HepG2 (cell line): ENCODE results near the gene PDXDC1. TPM values are rescaled to one million over a fixed set of nuclear protein-coding genes. Genes with fewer than 3 reads are reported as not detected.
"Not testable (repeated sequence)": the region's sequence is repeated elsewhere in the genome, so short reads cannot be mapped to it uniquely, and the experiment has no call there.

ENCODE experiments used
- EEA1 ChIP-seq: sonication (generic); formaldehyde crosslinking; IDR thresholded peaks from 2 replicates; pipeline ENCODE4 v1.5.1; 2020; ENCODE audit warnings: mild to moderate bottlenecking, missing genetic modification reagents, borderline replicate concordance
- ELF4 ChIP-seq: sonication (generic); formaldehyde crosslinking; IDR thresholded peaks from 2 replicates; pipeline ENCODE4 v1.5.0; 2020; ENCODE audit warnings: missing genetic modification reagents, mild to moderate bottlenecking, moderate library complexity, borderline replicate concordance
- GZF1 ChIP-seq: sonication (generic); formaldehyde crosslinking; IDR thresholded peaks from 2 replicates; pipeline ENCODE4 v1.5.1; 2020; ENCODE audit warnings: mild to moderate bottlenecking, missing genetic modification reagents
- MIER3 ChIP-seq: IDR thresholded peaks from 2 replicates; pipeline ENCODE4 v1.6.1; 2016; ENCODE audit warnings: missing compliant biosample characterization, borderline replicate concordance
- RFX5 ChIP-seq: IDR thresholded peaks from 2 replicates; pipeline ENCODE4 v1.6.1; 2011; ENCODE audit warnings: low read depth, low read length, improper control_type of control experiment
- SOX6 ChIP-seq, 2 experiments: fragments of 450-650 bp in 1 of 2; sonication (generic) in 1 of 2; formaldehyde crosslinking in 1 of 2; IDR thresholded peaks; 2 replicates each; pipeline versions ENCODE4 v1.4.0 to v1.6.1; 2017 to 2020; ENCODE audit warnings: antibody characterized with exemption in 1 of 2, mild to moderate bottlenecking in 1 of 2, missing genetic modification reagents in 1 of 2
- TARDBP ChIP-seq: sonication (generic); formaldehyde crosslinking; IDR thresholded peaks from 2 replicates; pipeline ENCODE4 v1.8.0; 2022; ENCODE audit warnings: mild to moderate bottlenecking, missing genetic modification reagents
- U2AF1 ChIP-seq: fragments of 200-400 bp; formaldehyde crosslinking; optimal IDR thresholded peaks from 2 replicates; pipeline ENCODE3; 2017; ENCODE audit warnings: mild to moderate bottlenecking, low read depth, low read length
- ZNF367 ChIP-seq: sonication (generic); formaldehyde crosslinking; IDR thresholded peaks from 2 replicates; pipeline ENCODE4 v1.4.0; 2020; ENCODE audit warnings: missing genetic modification reagents, borderline replicate concordance
- ZNF446 ChIP-seq: sonication (generic); formaldehyde crosslinking; IDR thresholded peaks from 2 replicates; pipeline ENCODE4 v1.5.0; 2020; ENCODE audit warnings: mild to moderate bottlenecking, missing genetic modification reagents
- polyA plus RNA-seq, 8 experiments: library from polyadenylated mRNA; depleted of rRNA in 3 of 8; stranded (reverse) in 7 of 8; unstranded in 1 of 8; fragments of >200 nt; fragmentation: Illumina TruSeq in 4 of 8; extraction: Trizol in 4 of 8; gene quantifications; 2 replicates each; pipeline versions ENCODE4 v1.2.1 to v1.2.3, GENCODE V29; 2011 to 2016; ENCODE audit warnings: low read depth in 4 of 8, missing spikeins in 1 of 8, mixed read lengths in 1 of 8; ENCODE audit not compliant: insufficient read depth in 1 of 8
- total RNA-seq, 5 experiments: library from RNA; depleted of rRNA; stranded (reverse); fragments of >200 nt; fragmentation: Illumina TruSeq; extraction: Trizol; gene quantifications; 2 replicates each; pipeline ENCODE4 v1.2.3, GENCODE V29; 2016; ENCODE audit warnings: low read depth in 1 of 5
- TF ChIP-seq, protein P1 (sequence below): sonication (generic); formaldehyde crosslinking; IDR thresholded peaks from 2 replicates; pipeline ENCODE4 v1.4.0; 2020; ENCODE audit warnings: missing genetic modification reagents, borderline replicate concordance
- TF ChIP-seq, protein P2 (sequence below): sonication (generic); formaldehyde crosslinking; IDR thresholded peaks from 2 replicates; pipeline ENCODE4 v1.4.0; 2020; ENCODE audit warnings: missing genetic modification reagents
- TF ChIP-seq, protein P3 (sequence below): sonication (generic); formaldehyde crosslinking; IDR thresholded peaks from 2 replicates; pipeline ENCODE4 v1.4.0; 2020; ENCODE audit warnings: missing genetic modification reagents
- TF ChIP-seq, protein P4 (sequence below): sonication (generic); formaldehyde crosslinking; IDR thresholded peaks from 2 replicates; pipeline ENCODE4 v1.5.0; 2020; ENCODE audit warnings: missing genetic modification reagents
- TF ChIP-seq, protein P5 (sequence below): IDR thresholded peaks from 2 replicates; pipeline ENCODE4 v1.6.1; 2016
- TF ChIP-seq, protein P6 (sequence below): sonication (generic); formaldehyde crosslinking; IDR thresholded peaks from 2 replicates; pipeline ENCODE4 v1.4.0; 2020; ENCODE audit warnings: low read depth, mild to moderate bottlenecking, missing genetic modification reagents

The PDXDC1 gene
- total and polyA plus RNA-seq, 2 of the 13 experiments (the other 11 are each of a cell fraction or from before 2014, with no cell fraction given): 133 to 169 TPM

DNA sequence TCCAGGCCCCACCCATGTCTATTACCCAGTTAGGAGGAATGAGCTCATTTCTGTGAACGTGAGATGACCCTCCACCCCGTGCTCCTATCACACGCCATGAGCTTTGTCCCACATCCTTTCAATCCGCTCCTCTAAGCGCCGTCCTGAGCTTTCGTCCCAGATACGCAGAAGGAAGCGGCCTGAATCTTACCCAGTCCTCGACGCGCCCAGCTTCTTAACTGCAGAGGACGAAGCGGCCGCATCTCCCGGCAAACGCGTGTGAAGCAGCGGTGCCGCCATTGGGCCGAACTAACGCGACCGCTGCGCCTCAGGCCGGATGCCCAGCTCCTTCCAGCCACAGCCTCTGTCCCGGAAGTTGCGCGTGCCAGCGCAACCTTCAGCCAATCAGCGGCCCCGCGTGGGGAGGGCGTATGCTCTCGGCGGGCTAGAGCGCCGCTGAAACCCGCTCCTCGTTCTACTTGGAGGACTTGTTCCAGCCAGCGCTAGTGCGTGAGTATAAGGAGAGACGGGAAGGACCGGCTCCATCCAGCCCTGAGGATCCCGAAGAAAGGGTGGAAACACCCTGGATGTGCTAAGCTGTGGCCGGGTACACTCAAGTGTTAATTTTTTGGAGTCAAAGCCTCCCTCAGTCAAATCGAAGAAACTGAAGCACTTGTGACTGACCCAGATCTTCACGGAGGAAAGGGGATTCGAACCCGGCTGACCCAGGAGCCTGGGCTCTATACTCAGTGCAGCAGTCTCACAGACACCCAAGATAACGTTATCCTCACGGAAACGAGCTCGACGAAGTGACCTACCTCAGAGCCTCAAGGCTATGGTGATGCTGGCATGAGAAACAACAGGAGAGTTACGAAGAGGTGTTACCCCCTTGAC lies 119.4 kb downstream of the PDXDC1 start, which contains the start of gene RRN3 (continued):
- TF ChIP-seq ZNF367 (CRISPR knock-in tag) (0 out of 2 replicates have a peak, but pooled peaks have one; percentile 82), SOX6 (CRISPR knock-in tag; IDR thresholded peaks at IDR 0.05) (peak; percentile 70; the same call in 1 of the 2 replicates), EEA1 (peak; percentile 82; the same call in 1 of the 2 replicates), TARDBP (peak; percentile 99), MIER3 (CRISPR knock-in tag) (peak; percentile 87), ZNF446 (CRISPR knock-in tag) (peak; percentile 6; the same call in 1 of the 2 replicates), U2AF1 (peak; percentile 97), GZF1 (CRISPR knock-in tag) (peak; percentile 73), RFX5 (peak; percentile 69; the same call in 1 of the 2 replicates), ELF4 (CRISPR knock-in tag) (peak; percentile 89; the same call in 1 of the 2 replicates)
- TF ChIP-seq, protein P1, sequence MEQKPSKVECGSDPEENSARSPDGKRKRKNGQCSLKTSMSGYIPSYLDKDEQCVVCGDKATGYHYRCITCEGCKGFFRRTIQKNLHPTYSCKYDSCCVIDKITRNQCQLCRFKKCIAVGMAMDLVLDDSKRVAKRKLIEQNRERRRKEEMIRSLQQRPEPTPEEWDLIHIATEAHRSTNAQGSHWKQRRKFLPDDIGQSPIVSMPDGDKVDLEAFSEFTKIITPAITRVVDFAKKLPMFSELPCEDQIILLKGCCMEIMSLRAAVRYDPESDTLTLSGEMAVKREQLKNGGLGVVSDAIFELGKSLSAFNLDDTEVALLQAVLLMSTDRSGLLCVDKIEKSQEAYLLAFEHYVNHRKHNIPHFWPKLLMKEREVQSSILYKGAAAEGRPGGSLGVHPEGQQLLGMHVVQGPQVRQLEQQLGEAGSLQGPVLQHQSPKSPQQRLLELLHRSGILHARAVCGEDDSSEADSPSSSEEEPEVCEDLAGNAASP: peak; percentile 70; the same call in 1 of the 2 replicates
- TF ChIP-seq SOX6 (IDR thresholded peaks at IDR 0.05): not testable (repeated sequence)
- TF ChIP-seq, protein P2, sequence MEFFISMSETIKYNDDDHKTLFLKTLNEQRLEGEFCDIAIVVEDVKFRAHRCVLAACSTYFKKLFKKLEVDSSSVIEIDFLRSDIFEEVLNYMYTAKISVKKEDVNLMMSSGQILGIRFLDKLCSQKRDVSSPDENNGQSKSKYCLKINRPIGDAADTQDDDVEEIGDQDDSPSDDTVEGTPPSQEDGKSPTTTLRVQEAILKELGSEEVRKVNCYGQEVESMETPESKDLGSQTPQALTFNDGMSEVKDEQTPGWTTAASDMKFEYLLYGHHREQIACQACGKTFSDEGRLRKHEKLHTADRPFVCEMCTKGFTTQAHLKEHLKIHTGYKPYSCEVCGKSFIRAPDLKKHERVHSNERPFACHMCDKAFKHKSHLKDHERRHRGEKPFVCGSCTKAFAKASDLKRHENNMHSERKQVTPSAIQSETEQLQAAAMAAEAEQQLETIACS: peak; percentile 48; the same call in 1 of the 2 replicates
- TF ChIP-seq, protein P3, sequence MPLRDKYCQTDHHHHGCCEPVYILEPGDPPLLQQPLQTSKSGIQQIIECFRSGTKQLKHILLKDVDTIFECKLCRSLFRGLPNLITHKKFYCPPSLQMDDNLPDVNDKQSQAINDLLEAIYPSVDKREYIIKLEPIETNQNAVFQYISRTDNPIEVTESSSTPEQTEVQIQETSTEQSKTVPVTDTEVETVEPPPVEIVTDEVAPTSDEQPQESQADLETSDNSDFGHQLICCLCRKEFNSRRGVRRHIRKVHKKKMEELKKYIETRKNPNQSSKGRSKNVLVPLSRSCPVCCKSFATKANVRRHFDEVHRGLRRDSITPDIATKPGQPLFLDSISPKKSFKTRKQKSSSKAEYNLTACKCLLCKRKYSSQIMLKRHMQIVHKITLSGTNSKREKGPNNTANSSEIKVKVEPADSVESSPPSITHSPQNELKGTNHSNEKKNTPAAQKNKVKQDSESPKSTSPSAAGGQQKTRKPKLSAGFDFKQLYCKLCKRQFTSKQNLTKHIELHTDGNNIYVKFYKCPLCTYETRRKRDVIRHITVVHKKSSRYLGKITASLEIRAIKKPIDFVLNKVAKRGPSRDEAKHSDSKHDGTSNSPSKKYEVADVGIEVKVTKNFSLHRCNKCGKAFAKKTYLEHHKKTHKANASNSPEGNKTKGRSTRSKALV (CRISPR knock-in tag): peak; percentile 70; the same call in 1 of the 2 replicates
- TF ChIP-seq, protein P4, sequence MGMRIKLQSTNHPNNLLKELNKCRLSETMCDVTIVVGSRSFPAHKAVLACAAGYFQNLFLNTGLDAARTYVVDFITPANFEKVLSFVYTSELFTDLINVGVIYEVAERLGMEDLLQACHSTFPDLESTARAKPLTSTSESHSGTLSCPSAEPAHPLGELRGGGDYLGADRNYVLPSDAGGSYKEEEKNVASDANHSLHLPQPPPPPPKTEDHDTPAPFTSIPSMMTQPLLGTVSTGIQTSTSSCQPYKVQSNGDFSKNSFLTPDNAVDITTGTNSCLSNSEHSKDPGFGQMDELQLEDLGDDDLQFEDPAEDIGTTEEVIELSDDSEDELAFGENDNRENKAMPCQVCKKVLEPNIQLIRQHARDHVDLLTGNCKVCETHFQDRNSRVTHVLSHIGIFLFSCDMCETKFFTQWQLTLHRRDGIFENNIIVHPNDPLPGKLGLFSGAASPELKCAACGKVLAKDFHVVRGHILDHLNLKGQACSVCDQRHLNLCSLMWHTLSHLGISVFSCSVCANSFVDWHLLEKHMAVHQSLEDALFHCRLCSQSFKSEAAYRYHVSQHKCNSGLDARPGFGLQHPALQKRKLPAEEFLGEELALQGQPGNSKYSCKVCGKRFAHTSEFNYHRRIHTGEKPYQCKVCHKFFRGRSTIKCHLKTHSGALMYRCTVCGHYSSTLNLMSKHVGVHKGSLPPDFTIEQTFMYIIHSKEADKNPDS (CRISPR knock-in tag): 0 out of 2 replicates have a peak, but pooled peaks have one; percentile 72
- TF ChIP-seq, protein P5, sequence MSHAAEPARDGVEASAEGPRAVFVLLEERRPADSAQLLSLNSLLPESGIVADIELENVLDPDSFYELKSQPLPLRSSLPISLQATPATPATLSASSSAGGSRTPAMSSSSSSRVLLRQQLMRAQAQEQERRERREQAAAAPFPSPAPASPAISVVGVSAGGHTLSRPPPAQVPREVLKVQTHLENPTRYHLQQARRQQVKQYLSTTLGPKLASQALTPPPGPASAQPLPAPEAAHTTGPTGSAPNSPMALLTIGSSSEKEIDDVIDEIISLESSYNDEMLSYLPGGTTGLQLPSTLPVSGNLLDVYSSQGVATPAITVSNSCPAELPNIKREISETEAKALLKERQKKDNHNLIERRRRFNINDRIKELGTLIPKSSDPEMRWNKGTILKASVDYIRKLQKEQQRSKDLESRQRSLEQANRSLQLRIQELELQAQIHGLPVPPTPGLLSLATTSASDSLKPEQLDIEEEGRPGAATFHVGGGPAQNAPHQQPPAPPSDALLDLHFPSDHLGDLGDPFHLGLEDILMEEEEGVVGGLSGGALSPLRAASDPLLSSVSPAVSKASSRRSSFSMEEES: peak; percentile 83
- TF ChIP-seq, protein P6, sequence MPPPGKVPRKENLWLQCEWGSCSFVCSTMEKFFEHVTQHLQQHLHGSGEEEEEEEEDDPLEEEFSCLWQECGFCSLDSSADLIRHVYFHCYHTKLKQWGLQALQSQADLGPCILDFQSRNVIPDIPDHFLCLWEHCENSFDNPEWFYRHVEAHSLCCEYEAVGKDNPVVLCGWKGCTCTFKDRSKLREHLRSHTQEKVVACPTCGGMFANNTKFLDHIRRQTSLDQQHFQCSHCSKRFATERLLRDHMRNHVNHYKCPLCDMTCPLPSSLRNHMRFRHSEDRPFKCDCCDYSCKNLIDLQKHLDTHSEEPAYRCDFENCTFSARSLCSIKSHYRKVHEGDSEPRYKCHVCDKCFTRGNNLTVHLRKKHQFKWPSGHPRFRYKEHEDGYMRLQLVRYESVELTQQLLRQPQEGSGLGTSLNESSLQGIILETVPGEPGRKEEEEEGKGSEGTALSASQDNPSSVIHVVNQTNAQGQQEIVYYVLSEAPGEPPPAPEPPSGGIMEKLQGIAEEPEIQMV (CRISPR knock-in tag): peak; percentile 90
